Right renal cortex interstitium (tissue), 3 donors: ENCODE data around the gene MATR3. TPM values are rescaled to one million over a fixed set of nuclear protein-coding genes. Genes with fewer than 3 reads are reported as not detected.
"Not testable (repeated sequence)": the region's sequence is repeated elsewhere in the genome, so short reads cannot be mapped to it uniquely, and the experiment has no call there.

Experiments used
- DNase-seq, 3 donors: peaks; one replicate each; pipeline ENCODE4 v3.0.0-alpha.2; 2013; ENCODE audit warnings: low read depth in 3 of 3, low spot score in 2 of 3
- polyA plus RNA-seq, 3 donors: library from polyadenylated mRNA; unstranded; fragments of 120-200 nt; gene quantifications; one replicate each; pipeline ENCODE4 v1.2.1, GENCODE V29; 2013; ENCODE audit not compliant: insufficient read length in 3 of 3

The MATR3 gene
- polyA plus RNA-seq, 3 donors = 702 to 822 (median 791) TPM

GRCh38 chr5:139295346-139296057 is 2.0 kb downstream of the MATR3 start:
- no peak for DNase-seq

GRCh38 chr5:139296198-139296597 is 2.7 kb downstream of the MATR3 start:
- no peak for DNase-seq

GRCh38 chr5:139296862-139297326 is 3.4 kb downstream of the MATR3 start:
- DNase-seq = no peak

- no peak for DNase-seq
Observed at GRCh38 chr5:139297439-139298133, 4.0 kb downstream of the MATR3 start.

- no peak for DNase-seq
Observed at GRCh38 chr5:139298242-139298641, 4.7 kb downstream of the MATR3 start.

GRCh38 chr5:139299486-139299885 is 5.9 kb downstream of the MATR3 start:
- DNase-seq = no peak

GRCh38 chr5:139301808-139302499 is 8.4 kb downstream of the MATR3 start:
- no peak for DNase-seq

- DNase-seq = no peak
Observed at GRCh38 chr5:139304391-139305324, 11.1 kb downstream of the MATR3 start.

- no peak for DNase-seq
Observed at GRCh38 chr5:139306197-139306596, 12.7 kb downstream of the MATR3 start.

GRCh38 chr5:139306628-139307379 is 13.3 kb downstream of the MATR3 start:
- DNase-seq = no peak

- DNase-seq = no peak
Observed at GRCh38 chr5:139308797-139309196, 15.3 kb downstream of the MATR3 start.

- not testable (repeated sequence) for DNase-seq
Observed at GRCh38 chr5:139310715-139311186, 17.2 kb downstream of the MATR3 start.

- DNase-seq = no peak
Observed at GRCh38 chr5:139312075-139312474, 18.5 kb downstream of the MATR3 start.

GRCh38 chr5:139314276-139314675 is 20.7 kb downstream of the MATR3 start:
- DNase-seq = no peak

GRCh38 chr5:139315056-139315615 is 21.6 kb downstream of the MATR3 start:
- no peak for DNase-seq

GRCh38 chr5:139335811-139336210 is 42.3 kb downstream of the MATR3 start:
- DNase-seq = no peak

- DNase-seq = no peak
Observed at GRCh38 chr5:139340051-139340450, 46.5 kb downstream of the MATR3 start.

- no peak for DNase-seq
Observed at GRCh38 chr5:139341187-139341688, 47.7 kb downstream of the MATR3 start.
